K562 (cell line): ENCODE measurements around the gene RARA. TPM values are rescaled to one million over a fixed set of nuclear protein-coding genes. Genes with fewer than 3 reads are reported as not detected.
A peak's percentile ranks its signal among the peaks of the same experiment; 100 is the strongest.

ENCODE experiments used
- ATAC-seq: fragments of 200-7000 bp; cut with Tn5 transposase; 3 replicates; pipeline ENCODE4 v1.9.1; 2020; ENCODE audit warnings: moderate library complexity
- BruUV-seq: library from RNA; stranded (reverse); fragments of 400-500 nt; replicated peaks from 2 replicates; lab custom pipeline; 2021; lab: Mats Ljungman, UMichigan
- CTCF ChIA-PET: fragments of 300-600 bp; formaldehyde crosslinking; extraction: SDS; loops from one replicate; lab custom pipeline; 2021; ENCODE audit warnings: low intra/inter-chr PET ratio; lab: Yijun Ruan, JAX
- POLR2A ChIA-PET: fragments of 300-600, 350-650 bp; sonication (Branson Sonifier 250); formaldehyde crosslinking; extraction: SDS; loops from one replicate; lab custom pipeline; 2021; ENCODE audit warnings: antibody characterized with exemption, inconsistent platforms; lab: Yijun Ruan, JAX
- DNase-seq, 4 experiments: peaks; one replicate each; pipeline versions ENCODE4 v3.0.0 to v3.0.0-alpha.2; 2011 to 2018; ENCODE audit warnings: low spot score in 3 of 4, mixed read lengths in 3 of 4; ENCODE audit errors: extremely low read depth in 1 of 4
- FAIRE-seq: peaks from 2 replicates; lab custom pipeline; 2011; peaks lifted over from hg19 to GRCh38; lab: Jason Lieb, UNC
- H2AFZ ChIP-seq: 2 replicates; pipeline ENCODE4 v1.6.0; 2011; ENCODE audit warnings: low read depth, low read length, control low read depth, inconsistent platforms
- H3K27ac ChIP-seq: fragments of 200-600 bp; 3 replicates; pipeline ENCODE4 v1.8.0; 2011; ENCODE audit warnings: low read depth, mild to moderate bottlenecking, control low read depth, inconsistent platforms, low read length, moderate library complexity, mixed read lengths; ENCODE audit errors: extremely low read depth
- H3K27me3 ChIP-seq, 2 experiments: fragments of 300-600 bp in 1 of 2; 2 replicates in 1 of 2; 3 replicates in 1 of 2; pipeline versions ENCODE4 v1.6.0 to v1.8.0; 2011; ENCODE audit warnings: inconsistent platforms in 2 of 2, low read length in 2 of 2, mild to moderate bottlenecking in 1 of 2, mixed read lengths in 1 of 2, moderate library complexity in 1 of 2; ENCODE audit not compliant: control insufficient read depth in 2 of 2, insufficient read depth in 2 of 2
- H3K36me3 ChIP-seq: fragments of 300-600 bp; 3 replicates; pipeline ENCODE4 v1.8.0; 2011; ENCODE audit warnings: mild to moderate bottlenecking, low read length, inconsistent platforms; ENCODE audit not compliant: control insufficient read depth, insufficient read depth
- H3K4me1 ChIP-seq, 2 experiments: fragments of 200-600 bp in 1 of 2; replicated peaks in 1 of 2; 2 replicates in 1 of 2; 3 replicates in 1 of 2; pipeline versions ENCODE4 v1.5.1 to v1.8.0; 2011; ENCODE audit warnings: inconsistent platforms in 2 of 2, low read length in 2 of 2, mild to moderate bottlenecking in 1 of 2, mixed read lengths in 1 of 2, moderate library complexity in 1 of 2; ENCODE audit not compliant: control insufficient read depth in 2 of 2, insufficient read depth in 2 of 2
- H3K4me2 ChIP-seq: 2 replicates; pipeline ENCODE4 v1.6.1; 2011; ENCODE audit warnings: low read length, control low read depth, inconsistent platforms, mixed read lengths; ENCODE audit not compliant: insufficient read depth
- H3K4me3 ChIP-seq: fragments of 200-600 bp; sonication (generic), shearing (Covaris generic); 2 replicates; pipeline ENCODE4 v1.5.1; 2016; ENCODE audit warnings: control low read depth, inconsistent platforms
- H3K79me2 ChIP-seq: fragments of 200-600 bp; 3 replicates; pipeline ENCODE4 v1.8.0; 2011; ENCODE audit warnings: low read length, inconsistent platforms; ENCODE audit not compliant: control insufficient read depth, insufficient read depth
- H3K9ac ChIP-seq, 2 experiments: 2 replicates each; pipeline versions ENCODE4 v1.6.0 to v1.6.1; 2011; ENCODE audit warnings: low read depth in 2 of 2, low read length in 2 of 2, control low read depth in 1 of 2, inconsistent platforms in 1 of 2, mild to moderate bottlenecking in 1 of 2, mixed read lengths in 1 of 2; ENCODE audit not compliant: insufficient read depth in 1 of 2
- H3K9me1 ChIP-seq: one replicate; pipeline ENCODE4 v1.6.0; 2011; ENCODE audit warnings: inconsistent platforms, mild to moderate bottlenecking, low read length, moderate library complexity; ENCODE audit not compliant: control insufficient read depth, insufficient read depth
- H3K9me3 ChIP-seq: replicated peaks from 2 replicates; pipeline ENCODE4 v1.5.1; 2011; ENCODE audit warnings: low read depth, low read length, inconsistent platforms; ENCODE audit not compliant: control insufficient read depth, insufficient read depth
- H4K20me1 ChIP-seq: replicated peaks from 2 replicates; pipeline ENCODE4 v1.6.1; 2011; ENCODE audit warnings: low read length, inconsistent platforms, mixed read lengths; ENCODE audit not compliant: control insufficient read depth, insufficient read depth
- BCOR ChIP-seq: fragments of 450-650 bp; IDR thresholded peaks from 2 replicates; pipeline ENCODE4 v1.6.1; 2016
- CCAR2 ChIP-seq: fragments of 200-400 bp; formaldehyde crosslinking; IDR thresholded peaks from 2 replicates; pipeline ENCODE4 v1.6.1; 2017; ENCODE audit warnings: mild to moderate bottlenecking, low read depth, low read length
- FOXA3 ChIP-seq, 2 experiments: fragments of 450-650 bp in 1 of 2; sonication (generic) in 1 of 2; formaldehyde crosslinking; IDR thresholded peaks in 1 of 2; conservative IDR thresholded peaks in 1 of 2; 2 replicates each; pipeline versions ENCODE4 v1.4.0 to v1.8.0; 2020 to 2022; ENCODE audit warnings: mild to moderate bottlenecking in 2 of 2, missing genetic modification reagents in 1 of 2
- HDAC2 ChIP-seq: fragments of 450-650 bp; IDR thresholded peaks from 2 replicates; pipeline ENCODE4 v1.6.1; 2016; ENCODE audit warnings: mild to moderate bottlenecking
- LARP7 ChIP-seq: fragments of 450-650 bp; IDR thresholded peaks from 2 replicates; pipeline ENCODE4 v1.6.1; 2016
- MEF2D ChIP-seq: conservative IDR thresholded peaks from 2 replicates; pipeline ENCODE4 v1.6.1; 2016; ENCODE audit warnings: low read depth, missing genetic modification characterization, missing compliant biosample characterization
- MIER1 ChIP-seq: fragments of 450-650 bp; IDR thresholded peaks from 2 replicates; pipeline ENCODE4 v1.6.1; 2016; ENCODE audit warnings: antibody characterized with exemption, mild to moderate bottlenecking, low read depth
- NR1H2 ChIP-seq: sonication (generic); formaldehyde crosslinking; IDR thresholded peaks from 2 replicates; pipeline ENCODE4 v1.4.0; 2020; ENCODE audit warnings: mild to moderate bottlenecking, missing genetic modification reagents
- PML ChIP-seq: IDR thresholded peaks from 2 replicates; pipeline ENCODE4 v1.6.1; 2012; ENCODE audit warnings: low read length, inconsistent platforms
- POLR2H ChIP-seq: IDR thresholded peaks from 2 replicates; pipeline ENCODE4 v1.6.1; 2016; ENCODE audit warnings: missing genetic modification characterization, low read depth, mild to moderate bottlenecking, control low read depth, missing compliant biosample characterization, moderate library complexity
- RAD51 ChIP-seq: fragments of 450-650 bp; IDR thresholded peaks from 2 replicates; pipeline ENCODE4 v1.7.1; 2016; ENCODE audit warnings: low read depth, mild to moderate bottlenecking, borderline replicate concordance
- RFX5 ChIP-seq: IDR thresholded peaks from 2 replicates; pipeline ENCODE4 v1.6.1; 2011; ENCODE audit warnings: low read depth, mild to moderate bottlenecking, improper control_type of control experiment, low read length
- SMARCE1 ChIP-seq: fragments of 450-650 bp; IDR thresholded peaks from 2 replicates; pipeline ENCODE4 v1.7.1; 2016; ENCODE audit warnings: mild to moderate bottlenecking
- SP1 ChIP-seq: sonication (generic); formaldehyde crosslinking; IDR thresholded peaks from 2 replicates; pipeline ENCODE4 v1.8.1; 2022; ENCODE audit warnings: mild to moderate bottlenecking, missing genetic modification reagents
- SREBF1 ChIP-seq: fragments of 150-350 bp; IDR thresholded peaks from 2 replicates; pipeline ENCODE4 v1.6.1; 2014; ENCODE audit warnings: antibody characterized with exemption, low read depth, low read length, borderline replicate concordance
- TRIM25 ChIP-seq: fragments of 450-650 bp; IDR thresholded peaks from 2 replicates; pipeline ENCODE4 v1.7.0; 2016; ENCODE audit warnings: borderline replicate concordance
- ZFP36 ChIP-seq: fragments of 150-350 bp; IDR thresholded peaks from 2 replicates; pipeline ENCODE4 v1.6.1; 2018; ENCODE audit warnings: low read length, low read depth; ENCODE audit not compliant: partially characterized antibody
- ZNF77 ChIP-seq: fragments of 250-450 bp; sonication (Bioruptor Pico); IDR thresholded peaks from 2 replicates; pipeline ENCODE4 v1.5.0; 2020
- WGBS: fragments of 100-300 bp; shearing (Covaris generic); methylation state at CpG from one replicate; pipeline ENCODE4 v1.1.6; 2016; ENCODE audit warnings: low coverage, mixed read lengths; ENCODE audit not compliant: insufficient coverage; ENCODE audit errors: missing lambda C conversion rate; 5-methylcytosine and 5-hydroxymethylcytosine counted together
- in situ Hi-C: fragments of 300-500 bp; cut with MboI; formaldehyde crosslinking; loops from 4 replicates; pipeline ENCODE4 v1.15.0; 2018; ENCODE audit warnings: inconsistent platforms, mixed read lengths
- intact Hi-C: fragments of 100-400 bp; cut with micrococcal nuclease; formaldehyde crosslinking; loops from 2 replicates; pipeline ENCODE4 v1.14.2; 2022
- polyA plus RNA-seq, 8 experiments: library from polyadenylated mRNA; depleted of rRNA in 4 of 8; stranded (reverse) in 5 of 8; unstranded in 3 of 8; fragments of >200 nt; fragmentation: Nextera tagmentation in 2 of 8; fragmentation: Illumina TruSeq in 1 of 8; extraction: Ambion mirVana in 2 of 8; extraction: Trizol in 1 of 8; gene quantifications; 2 replicates each; pipeline versions ENCODE4 v1.2.1 to v1.2.3, GENCODE V29; 2011 to 2014; ENCODE audit warnings: inconsistent platforms in 1 of 8, missing spikeins in 1 of 8
- total RNA-seq, 7 experiments: library from RNA; depleted of rRNA in 6 of 7; stranded (reverse); fragments of >200 nt in 6 of 7; fragmentation: Illumina TruSeq in 2 of 7; extraction: Trizol in 2 of 7; gene quantifications; 2 replicates each; pipeline versions ENCODE4 v1.2.1 to v1.2.3, GENCODE V29; 2011 to 2021; ENCODE audit warnings: low replicate concordance in 1 of 7

Gene RARA
- total and polyA plus RNA-seq, 9 of the 15 experiments (the other 6 are each of a cell fraction or from before 2014, with no cell fraction given): 0.10 to 28.0 (median 7.9) TPM

- TF ChIP-seq TRIM25 (no peak), CCAR2 (no peak), ZNF77 (CRISPR knock-in tag) (no peak)
These were observed 42.6 kb downstream of the RARA start (continued) for GRCh38 chr17:40351359-40352236.

DNA sequence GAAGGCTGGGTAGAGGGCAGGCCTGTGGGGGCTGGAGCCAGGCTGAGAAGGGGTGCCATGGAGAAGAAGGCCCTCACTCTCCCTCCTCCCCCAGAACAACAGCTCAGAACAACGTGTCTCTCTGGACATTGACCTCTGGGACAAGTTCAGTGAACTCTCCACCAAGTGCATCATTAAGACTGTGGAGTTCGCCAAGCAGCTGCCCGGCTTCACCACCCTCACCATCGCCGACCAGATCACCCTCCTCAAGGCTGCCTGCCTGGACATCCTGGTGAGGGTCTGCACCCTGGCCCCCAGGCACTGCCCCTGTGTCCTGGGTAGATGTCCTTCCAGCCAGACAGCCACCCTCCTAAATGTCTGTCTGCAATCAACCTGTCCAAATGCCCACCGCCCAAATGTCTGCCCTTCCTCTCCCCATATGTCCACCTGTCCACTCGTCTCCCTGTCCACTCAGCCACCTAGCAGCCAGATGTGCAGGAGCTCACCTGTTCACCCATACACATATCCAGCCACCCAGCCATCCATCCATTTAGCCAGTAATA is 43.3 kb downstream of the RARA start:
- Histone ChIP-seq H3K36me3 (peaks cover 66% of the 10 kb centered on the region; the same call in 2 of the 3 replicates), H3K27ac (no peak overlapping the region), H4K20me1 (0 out of 2 replicates have a peak, but pooled peaks cover 3% of the 10 kb centered on the region), H3K79me2 (peaks cover 16% of the 10 kb centered on the region; the same call in 2 of the 3 replicates), H3K9me1 (no peaks in the 10 kb centered on the region), H3K9ac (peak overlapping the region in 1 of 2 experiments; percentile 65; a peak in 1 of 4 replicates), H3K4me2 (no peak overlapping the region), H3K4me1 (peaks cover 12 to 66% of the 10 kb centered on the region in 2 experiments; a peak in 4 of 5 replicates), H3K9me3 (no peaks in the 10 kb centered on the region), H3K4me3 (no peak overlapping the region), H2AFZ (no peak overlapping the region), H3K27me3 (no peaks in the 10 kb centered on the region)
- ChIA-PET CTCF (interaction anchor here (0.8 kb wide), 1 partner anchor 49 kb away, joined by 3 read pairs; no protein-coding TSS in a partner anchor), POLR2A (interaction anchor here (0.7 to 1.2 kb wide), 3 partner anchors 21 to 413 kb away, joined by 3 to 4 read pairs (median 4); no protein-coding TSS in a partner anchor)
- 86% methylated on average over 7 of the region's 7 CpGs for WGBS
- TF ChIP-seq SREBF1 (no peak), POLR2H (tag) (no peak), ZFP36 (no peak), HDAC2 (no peak), BCOR (no peak), RFX5 (no peak), FOXA3 (CRISPR knock-in tag; conservative IDR thresholded peaks at IDR 0.05 in 1 of 2, IDR thresholded peaks at IDR 0.05 in 1 of 2) (no peak), SP1 (CRISPR knock-in tag) (no peak), LARP7 (no peak), RAD51 (no peak), MIER1 (no peak), PML (no peak), NR1H2 (CRISPR knock-in tag) (no peak), SMARCE1 (no peak), MEF2D (no peak)
- intact Hi-C loops (loop anchor here (10.0 kb wide), 1 partner anchor 338 kb away; the partner anchor contains the start of gene CSF3), in situ Hi-C loops (loop anchor here (5.0 to 10.0 kb wide), 3 partner anchors 50 to 338 kb away; partner anchors contain the start of gene CSF3)
- FAIRE-seq (no peak), ATAC-seq (no peak), DNase-seq (no peak)
- BruUV-seq: no TSS peak
